Hippocampal formation (tissue), 2 donors: ENCODE data around the gene SLC2A10.

Source experiments
- DNase-seq, 2 donors: peaks; one replicate each; lab custom pipeline; 2025; lab: John Stamatoyannopoulos, UW

The SLC2A10 gene

GRCh38 chr20:46682063-46682821 lies 27.2 kb upstream of the SLC2A10 start:
- DNase-seq, result no peak

GRCh38 chr20:46683011-46683667 lies 26.3 kb upstream of the SLC2A10 start:
- no peak for DNase-seq

DNA sequence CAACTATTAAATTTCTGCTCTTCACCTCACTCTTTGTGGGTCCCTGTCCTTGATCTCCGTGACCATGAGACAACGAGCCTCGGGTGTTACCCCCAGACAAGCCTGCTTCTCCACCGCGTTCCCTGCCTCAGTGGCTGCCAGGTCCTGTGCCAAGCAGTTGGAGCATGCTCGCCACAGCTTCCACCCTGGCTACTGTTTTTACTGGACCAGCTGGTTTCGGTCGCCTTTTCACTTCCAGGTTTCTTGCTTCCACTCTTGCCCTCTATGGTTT lies 25.8 kb upstream of the SLC2A10 start:
- DNase-seq, result no peak

- DNase-seq, result no peak
These were observed 25.3 kb upstream of the SLC2A10 start for GRCh38 chr20:46683939-46684750.

DNA sequence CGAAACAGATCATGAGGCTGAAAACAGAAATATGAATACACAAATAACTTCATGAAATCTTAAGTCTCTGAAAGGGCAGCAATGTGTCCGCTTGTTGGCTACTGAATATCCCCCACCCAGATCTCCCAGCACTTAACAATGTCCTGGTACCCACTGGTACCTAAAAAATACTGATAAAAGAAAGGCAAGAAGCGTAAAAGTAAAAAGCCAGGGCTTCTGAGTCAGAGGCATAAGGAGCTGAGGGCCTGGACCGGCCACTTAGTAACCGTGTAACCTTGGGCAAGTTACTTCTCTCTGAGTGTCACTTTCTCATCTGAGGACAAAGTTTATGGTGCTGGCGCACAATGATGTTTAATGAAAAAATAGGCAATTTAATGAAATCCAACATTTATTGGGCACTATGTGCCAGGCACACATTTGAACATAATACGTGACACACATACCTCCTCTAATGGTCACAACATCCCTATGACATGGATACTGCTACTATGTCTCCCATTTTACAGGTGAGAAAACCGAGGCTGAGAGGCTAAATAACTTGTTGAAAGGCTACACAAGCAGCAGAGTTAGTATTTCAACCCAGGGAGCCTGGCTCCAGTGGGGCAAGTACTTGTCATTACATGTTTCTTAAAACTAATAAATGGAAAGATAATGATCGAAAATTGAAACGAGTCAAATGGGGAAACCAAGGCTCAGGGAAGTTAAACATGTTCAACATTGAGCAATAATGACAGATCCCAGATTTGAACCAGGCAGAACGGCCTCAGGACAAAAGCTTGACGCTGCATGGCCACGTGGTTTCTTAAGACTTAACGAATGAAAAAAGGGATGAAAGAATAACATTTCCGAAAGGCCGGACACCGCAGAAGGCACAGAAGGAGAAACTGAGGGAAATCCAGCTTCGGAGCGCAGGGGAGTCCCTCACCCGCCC lies 21.0 kb upstream of the SLC2A10 start:
- DNase-seq, result no peak

DNA sequence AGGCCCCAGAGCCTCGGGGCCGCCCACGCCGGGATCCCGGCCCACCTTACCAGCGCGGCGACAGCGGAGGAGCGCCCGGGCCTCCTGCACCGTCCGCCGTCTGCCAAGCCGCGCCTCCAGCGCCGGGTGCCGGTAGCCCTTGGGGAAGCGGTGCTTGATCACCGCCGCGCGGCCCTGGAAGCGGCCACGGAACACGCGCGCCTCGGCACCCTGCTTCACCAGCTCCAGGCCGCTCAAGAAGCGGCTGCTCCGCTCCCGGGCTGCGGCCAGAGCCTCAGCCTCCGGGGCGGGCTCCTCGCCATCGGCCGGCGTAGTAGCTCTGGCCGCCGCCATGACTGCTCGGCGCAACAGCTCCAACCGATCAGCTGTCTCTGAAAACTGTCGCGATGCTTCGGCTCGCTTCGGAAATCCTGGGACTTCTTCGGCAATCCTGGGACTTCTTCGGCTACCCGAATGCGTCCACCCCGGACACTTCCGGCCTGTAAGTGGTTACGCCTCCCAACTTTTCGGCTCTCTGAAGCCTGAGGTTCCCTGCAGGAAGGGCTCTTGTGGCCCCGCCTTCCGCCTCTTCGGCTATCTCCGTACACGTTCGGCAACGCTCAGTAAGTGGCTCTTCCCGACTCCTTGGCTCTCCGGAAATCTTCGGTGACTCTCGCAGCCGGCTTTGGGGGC lies 20.2 kb upstream of the SLC2A10 start, which contains the start of gene TP53RK:
Gene TP53RK, minus strand, starts transcription at position 363 of the 672 bp plus-strand sequence. Its CDS starts 30 bp downstream, at position 333.
- peak; percentile 89 to 95 for DNase-seq

GRCh38 chr20:46689754-46690085 lies 19.7 kb upstream of the SLC2A10 start:
- no peak for DNase-seq

DNA sequence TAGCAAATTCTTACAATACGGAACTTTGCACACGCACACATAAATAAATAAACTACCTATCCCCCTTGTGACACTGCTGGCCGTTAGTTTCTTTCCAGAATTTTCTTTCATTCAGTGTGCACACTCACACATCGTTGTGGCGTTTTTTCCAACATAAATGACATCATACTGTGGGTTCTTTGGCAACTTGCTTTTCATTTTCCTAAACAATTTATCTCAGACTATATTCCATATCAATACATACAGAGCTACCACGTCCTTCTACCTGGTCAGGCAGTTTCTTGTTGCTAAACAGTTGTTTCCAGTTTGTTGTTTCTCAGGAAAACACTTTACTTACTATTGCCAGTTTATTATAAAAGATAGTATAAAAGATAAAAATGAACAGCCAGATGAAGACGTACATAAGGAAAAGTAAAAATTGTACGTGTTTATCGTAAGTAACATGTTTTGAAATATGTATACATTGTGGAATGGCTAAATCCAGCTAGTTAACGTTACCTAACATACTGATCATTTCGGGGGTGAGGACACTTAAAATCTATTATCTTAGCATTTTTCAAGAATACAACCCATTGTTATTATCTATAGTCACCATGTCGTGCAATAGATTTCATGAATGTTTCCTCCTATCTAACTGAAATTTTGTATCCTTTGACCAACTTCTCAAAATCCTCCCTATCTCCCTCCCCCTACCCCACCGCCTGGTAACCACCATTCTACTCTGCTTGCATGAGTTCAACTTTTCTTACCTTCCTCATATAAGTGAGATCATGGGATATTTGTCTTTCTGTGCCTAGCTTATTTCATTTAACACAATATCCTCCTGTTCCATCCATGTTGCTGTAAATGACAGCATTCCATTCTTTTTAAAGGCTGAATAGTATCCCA lies 19.0 kb upstream of the SLC2A10 start:
- no peak for DNase-seq

- DNase-seq, result no peak
These were observed 18.3 kb upstream of the SLC2A10 start for GRCh38 chr20:46691196-46691595.

DNA sequence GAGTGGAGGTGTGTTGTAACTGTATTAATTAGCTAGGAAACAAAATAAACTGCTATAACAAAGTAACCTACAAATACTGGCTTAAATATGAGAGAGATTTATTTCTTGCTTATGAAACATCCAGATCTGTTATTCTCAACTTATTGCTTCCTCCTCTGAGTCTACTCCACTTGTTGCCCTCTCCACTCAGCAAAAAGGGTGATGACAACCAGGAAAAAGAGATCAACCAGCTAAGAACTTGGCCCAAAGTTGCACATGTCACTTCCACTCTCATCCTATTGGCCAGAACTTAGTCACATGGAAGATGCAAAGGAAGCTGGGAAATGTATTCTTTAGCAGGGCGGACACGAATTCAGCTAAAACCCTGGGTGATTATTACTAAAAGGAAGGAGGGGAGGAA lies 15.0 kb upstream of the SLC2A10 start:
- no peak for DNase-seq

GRCh38 chr20:46695892-46696291 lies 13.6 kb upstream of the SLC2A10 start:
- no peak for DNase-seq

DNA sequence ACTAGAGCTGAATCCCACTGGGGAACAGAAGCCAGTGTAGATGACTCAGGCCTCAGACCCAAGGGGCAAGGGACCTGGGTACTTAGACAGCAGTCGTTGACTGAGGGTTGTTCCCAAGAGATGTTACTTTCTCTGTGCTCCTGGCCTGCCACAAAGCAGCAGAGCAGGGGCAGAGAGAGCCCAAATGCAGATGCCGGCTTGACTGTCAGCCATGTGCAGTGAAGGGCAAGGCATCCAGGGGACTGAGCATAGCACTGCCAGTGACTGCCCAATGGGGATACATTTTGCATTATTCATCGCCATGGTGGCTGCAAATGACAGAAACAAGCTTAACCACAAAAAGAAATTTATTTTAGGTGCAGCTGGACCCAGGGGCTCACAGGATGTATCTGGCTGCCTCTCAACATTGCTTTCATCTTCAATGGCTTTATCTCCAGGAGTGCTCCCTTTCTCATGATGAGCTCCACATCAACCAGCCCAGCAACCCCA lies 12.6 kb upstream of the SLC2A10 start:
- no peak for DNase-seq

DNA sequence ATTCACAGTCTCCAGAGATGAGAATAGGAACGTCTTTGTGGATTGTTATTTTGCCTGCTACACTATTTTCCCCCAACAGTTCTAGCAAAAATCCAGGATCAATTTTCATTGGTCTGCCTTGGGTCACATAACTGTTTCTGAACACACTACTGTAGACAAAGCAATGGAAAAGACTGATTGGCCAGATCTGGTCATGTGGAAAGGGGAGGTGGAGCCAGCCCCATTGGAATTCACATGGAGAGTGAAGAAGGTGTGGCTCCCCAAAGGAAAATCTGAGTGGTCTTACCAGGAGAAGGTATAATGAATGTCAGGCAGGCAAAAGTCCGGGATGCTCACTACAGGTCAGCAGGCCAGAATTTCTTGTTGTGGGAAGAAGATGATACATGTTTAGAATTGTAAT lies 10.7 kb upstream of the SLC2A10 start:
- DNase-seq, result no peak

GRCh38 chr20:46699651-46700359 lies 9.6 kb upstream of the SLC2A10 start:
- no peak for DNase-seq

- no peak for DNase-seq
These were observed 9.0 kb upstream of the SLC2A10 start for GRCh38 chr20:46700481-46700880.

- DNase-seq, result no peak
These were observed 8.4 kb upstream of the SLC2A10 start for GRCh38 chr20:46701057-46701456.

- DNase-seq, result no peak
These were observed 7.9 kb upstream of the SLC2A10 start for GRCh38 chr20:46701556-46701955.

- no peak for DNase-seq
These were observed 7.5 kb upstream of the SLC2A10 start for GRCh38 chr20:46701986-46702385.

DNA sequence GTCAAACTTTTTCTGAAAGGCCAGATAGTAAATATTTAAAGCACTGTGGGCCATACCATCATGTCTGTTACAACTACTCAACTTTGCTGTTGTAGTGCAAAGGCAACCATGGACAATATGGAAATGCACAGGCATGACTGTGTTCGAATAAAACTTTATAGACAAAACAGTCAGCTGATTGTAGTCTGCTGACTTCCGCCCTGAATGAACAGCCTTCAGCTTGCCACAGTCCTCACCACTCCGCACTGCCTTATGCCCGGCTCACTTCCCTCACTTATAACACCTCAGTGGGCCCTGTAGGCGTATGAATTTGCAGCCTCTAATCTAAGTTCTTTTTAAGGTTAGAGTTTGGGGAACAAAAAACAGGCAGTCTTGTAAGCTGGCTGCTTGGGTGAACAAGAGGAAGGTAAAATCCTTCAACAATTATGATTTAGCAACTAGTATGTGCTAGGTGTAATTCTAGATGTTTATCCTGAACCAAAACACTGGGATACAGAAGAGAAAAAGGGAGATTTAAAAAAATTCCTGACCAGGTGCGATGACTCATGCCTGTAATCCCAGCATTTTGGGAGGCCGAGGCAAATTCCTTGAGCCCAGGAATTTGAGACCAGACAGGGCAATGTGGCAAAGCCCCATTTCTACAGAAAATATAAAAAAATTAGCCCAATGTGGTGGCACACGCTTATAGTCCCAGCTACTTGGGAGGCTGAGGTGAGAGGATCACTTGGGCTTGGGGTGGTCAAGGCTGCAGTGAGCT lies 6.8 kb upstream of the SLC2A10 start:
- no peak for DNase-seq
